HFF-Myc (cell line): ENCODE results near the gene PRPF4.

Experiments
- DNase-seq: peaks from one replicate; pipeline ENCODE4 v3.0.0-alpha.2; 2011; ENCODE audit warnings: low read depth; ENCODE audit errors: extremely low read depth
- H3K4me3 ChIP-seq: replicated peaks from 2 replicates; pipeline ENCODE4 v1.5.1; 2011; ENCODE audit warnings: low read depth, mild to moderate bottlenecking, control low read depth, low read length
- TF ChIP-seq, protein P1 (sequence below): IDR thresholded peaks from 2 replicates; pipeline ENCODE4 v1.5.1; 2012; ENCODE audit warnings: mild to moderate bottlenecking, low read depth, low read length, control low read depth; ENCODE audit errors: missing control alignments

Gene PRPF4

DNA sequence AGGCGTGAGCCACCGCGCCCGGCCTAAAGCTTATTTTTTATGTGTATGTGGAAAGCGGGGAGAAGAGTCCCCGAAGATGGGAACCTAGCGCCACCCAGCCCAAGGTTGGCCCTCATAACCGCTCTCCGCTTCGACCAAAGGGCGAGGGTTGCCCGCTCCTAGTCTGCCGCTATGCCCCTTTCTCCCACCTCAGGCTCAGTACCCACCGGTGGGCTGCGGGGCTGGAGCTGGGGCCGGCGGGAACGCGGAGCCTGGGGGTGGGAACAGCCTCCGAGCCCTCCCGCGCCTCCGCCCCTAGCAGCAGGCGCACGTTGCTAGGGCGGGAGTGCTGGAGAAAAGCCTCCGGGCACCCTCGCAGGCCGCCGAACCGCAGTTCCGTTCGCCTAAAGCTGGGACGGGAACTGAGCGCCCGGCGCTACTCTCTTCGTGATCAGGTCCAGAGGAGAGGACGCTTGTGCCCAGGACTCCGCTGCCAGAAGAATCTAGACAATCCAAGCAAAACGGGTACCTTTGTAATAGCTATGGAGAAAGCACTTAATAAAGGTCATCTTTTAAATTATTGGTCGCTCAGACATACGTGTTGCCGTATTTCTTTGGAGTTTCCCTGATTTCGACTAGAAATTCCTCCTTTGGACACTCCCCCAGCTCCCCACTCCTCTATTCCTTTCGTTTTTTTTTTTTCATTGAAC, 64.7 kb downstream of the PRPF4 start, which contains the start of gene WDR31:
Gene WDR31 (minus strand): TSS at position 265 of the 689 bp plus-strand sequence. CDS start 8,253 bp downstream, outside the sequence.
- TF ChIP-seq, protein P1, sequence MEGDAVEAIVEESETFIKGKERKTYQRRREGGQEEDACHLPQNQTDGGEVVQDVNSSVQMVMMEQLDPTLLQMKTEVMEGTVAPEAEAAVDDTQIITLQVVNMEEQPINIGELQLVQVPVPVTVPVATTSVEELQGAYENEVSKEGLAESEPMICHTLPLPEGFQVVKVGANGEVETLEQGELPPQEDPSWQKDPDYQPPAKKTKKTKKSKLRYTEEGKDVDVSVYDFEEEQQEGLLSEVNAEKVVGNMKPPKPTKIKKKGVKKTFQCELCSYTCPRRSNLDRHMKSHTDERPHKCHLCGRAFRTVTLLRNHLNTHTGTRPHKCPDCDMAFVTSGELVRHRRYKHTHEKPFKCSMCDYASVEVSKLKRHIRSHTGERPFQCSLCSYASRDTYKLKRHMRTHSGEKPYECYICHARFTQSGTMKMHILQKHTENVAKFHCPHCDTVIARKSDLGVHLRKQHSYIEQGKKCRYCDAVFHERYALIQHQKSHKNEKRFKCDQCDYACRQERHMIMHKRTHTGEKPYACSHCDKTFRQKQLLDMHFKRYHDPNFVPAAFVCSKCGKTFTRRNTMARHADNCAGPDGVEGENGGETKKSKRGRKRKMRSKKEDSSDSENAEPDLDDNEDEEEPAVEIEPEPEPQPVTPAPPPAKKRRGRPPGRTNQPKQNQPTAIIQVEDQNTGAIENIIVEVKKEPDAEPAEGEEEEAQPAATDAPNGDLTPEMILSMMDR = no peak
- DNase-seq = peak; percentile 53

DNA sequence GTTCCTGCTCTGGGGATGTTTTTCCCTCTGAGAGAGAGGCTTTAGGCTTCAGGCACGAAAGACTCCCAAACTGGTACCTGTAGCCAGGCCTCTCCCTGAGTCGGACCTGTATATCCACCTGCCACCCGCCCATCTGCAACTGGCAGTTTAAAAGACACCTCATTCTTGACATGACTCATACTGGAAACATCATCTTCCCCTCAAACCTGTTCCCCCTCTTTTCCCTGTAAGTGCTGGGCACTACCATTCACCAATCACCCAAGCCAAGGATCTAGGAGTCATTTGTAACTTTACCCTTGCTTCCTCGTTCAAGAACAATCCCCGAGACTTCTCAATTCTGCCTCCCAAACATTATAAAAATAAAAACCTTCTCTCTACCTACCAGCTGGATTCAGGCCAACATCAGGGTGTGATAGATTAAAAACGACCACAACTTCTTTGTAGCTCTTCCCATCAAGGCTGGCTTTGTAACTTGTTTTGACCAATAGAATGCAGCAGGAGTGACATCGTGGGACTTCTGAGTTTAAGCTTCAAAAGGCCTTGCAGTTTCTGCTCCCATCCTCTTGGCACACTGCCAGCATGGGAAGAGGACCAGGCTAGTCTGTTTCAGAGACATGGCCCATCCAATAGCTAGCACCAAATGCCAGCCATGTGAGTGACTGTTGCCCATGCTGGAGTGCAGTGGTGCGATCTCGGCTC, 66.4 kb downstream of the PRPF4 start:
- TF ChIP-seq, protein P1 = no peak
- no peak overlapping the region for H3K4me3 ChIP-seq
- DNase-seq = no peak

More for the DNA sequence above, 64.7 kb downstream of the PRPF4 start, which contains the start of gene WDR31:
- H3K4me3 ChIP-seq = peak within 1 kb of the TSS; percentile 72
